SKM-1 (cell line): ENCODE measurements around the gene ENTREP1.

Experiments used
- DNase-seq: peaks from one replicate; lab custom pipeline; 2025; ENCODE audit not compliant: unreplicated experiment; lab: John Stamatoyannopoulos, UW

Gene ENTREP1

DNA sequence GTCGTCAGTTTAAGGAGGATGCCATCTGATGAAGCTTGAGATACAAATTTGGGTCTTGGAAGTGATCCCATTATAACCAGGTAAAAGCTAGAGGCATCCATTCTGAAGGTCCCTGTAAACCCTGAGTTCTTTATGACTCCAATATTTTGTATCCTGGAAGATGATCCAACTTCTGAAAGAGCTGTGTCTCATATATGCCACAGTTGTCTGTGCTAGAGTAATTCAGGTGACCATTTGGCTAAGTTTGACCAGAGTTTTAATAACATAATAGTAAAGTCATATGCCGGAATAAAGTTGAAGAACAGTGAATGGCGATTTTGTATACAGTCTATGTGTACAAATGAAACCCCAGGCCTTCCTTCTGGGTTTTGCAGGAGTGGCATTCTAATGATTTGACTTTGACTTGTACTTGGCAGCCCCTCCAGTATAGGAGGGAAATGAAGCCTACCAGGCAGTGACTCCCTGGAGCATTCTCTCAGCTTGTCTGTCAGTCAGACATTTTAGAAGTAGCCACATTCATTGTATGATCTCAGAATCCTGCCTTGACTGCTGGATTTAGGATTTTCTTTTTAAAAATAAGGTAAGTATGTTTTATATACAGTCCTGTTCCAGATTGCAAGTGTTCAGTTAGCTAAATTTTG lies 39.6 kb downstream of the ENTREP1 start:
- no peak for DNase-seq

GRCh38 chr9:69370430-69370829 lies 45.4 kb downstream of the ENTREP1 start:
- DNase-seq, result no peak

- no peak for DNase-seq
Observed at GRCh38 chr9:69371001-69371400, 46.0 kb downstream of the ENTREP1 start.

- no peak for DNase-seq
Observed at GRCh38 chr9:69376651-69377050, 51.6 kb downstream of the ENTREP1 start.

GRCh38 chr9:69377291-69377690 lies 52.3 kb downstream of the ENTREP1 start:
- no peak for DNase-seq

- no peak for DNase-seq
Observed at GRCh38 chr9:69377981-69378380, 53.0 kb downstream of the ENTREP1 start.

DNA sequence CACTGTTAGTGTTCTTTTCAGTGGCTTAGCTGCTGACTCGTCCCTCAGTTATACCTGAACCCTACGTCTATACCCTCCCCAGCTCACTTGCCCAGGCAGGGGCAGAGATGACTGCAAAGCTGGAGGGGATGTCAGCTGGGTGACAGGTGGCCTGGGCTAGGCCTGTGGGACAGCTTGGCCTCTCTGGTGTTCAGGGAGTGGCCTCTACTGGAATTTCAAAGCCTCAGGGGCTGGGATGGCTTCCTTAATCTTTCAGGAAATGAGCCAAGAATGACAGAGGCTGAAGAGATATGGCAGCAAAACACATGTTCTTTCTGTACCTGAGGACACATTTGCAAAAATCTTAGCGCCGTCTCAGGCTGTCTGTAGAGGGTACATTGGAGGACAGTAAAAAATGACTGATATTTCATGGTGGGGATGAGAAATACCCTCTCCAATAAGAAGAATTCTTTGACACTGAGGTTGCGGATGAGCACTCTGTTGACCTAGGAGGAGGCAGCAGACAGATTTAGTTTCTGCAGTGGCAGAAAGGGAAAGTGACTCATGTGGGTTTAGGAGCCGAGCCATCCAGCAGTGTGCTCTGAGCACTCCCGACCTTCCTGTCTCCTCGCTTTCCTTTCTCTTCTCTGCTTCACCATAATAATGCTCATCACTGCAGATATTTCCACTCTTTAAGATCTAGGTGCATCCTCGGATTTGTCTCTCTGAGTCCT lies 54.4 kb downstream of the ENTREP1 start:
- no peak for DNase-seq

DNA sequence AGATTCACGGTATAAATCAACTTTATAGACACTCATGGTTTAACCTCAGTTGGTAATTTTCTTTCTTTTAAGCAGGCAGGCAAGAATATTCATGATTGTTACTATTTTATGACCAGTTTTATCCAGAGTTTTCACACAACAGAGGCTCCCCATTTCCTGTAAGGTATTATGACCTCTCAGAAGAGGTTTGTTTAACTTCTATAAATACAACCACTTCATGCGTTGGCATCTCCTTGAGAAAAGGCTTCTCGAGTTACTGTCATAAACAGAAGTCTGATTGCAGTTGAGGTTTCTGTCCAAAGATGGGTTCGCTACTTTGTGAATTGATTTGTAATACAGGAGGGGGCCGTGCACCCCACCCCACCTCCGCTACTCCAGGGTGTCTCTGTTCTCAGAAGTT lies 55.3 kb downstream of the ENTREP1 start:
- no peak for DNase-seq

- DNase-seq, result no peak
Observed at GRCh38 chr9:69380811-69381210, 55.8 kb downstream of the ENTREP1 start.

- DNase-seq, result no peak
Observed at GRCh38 chr9:69382135-69382534, 57.1 kb downstream of the ENTREP1 start.

- DNase-seq, result no peak
Observed at GRCh38 chr9:69385581-69386033, 60.6 kb downstream of the ENTREP1 start.

- DNase-seq, result no peak
Observed at GRCh38 chr9:69386651-69387050, 61.6 kb downstream of the ENTREP1 start.

GRCh38 chr9:69388596-69388995 lies 63.6 kb downstream of the ENTREP1 start:
- no peak for DNase-seq

GRCh38 chr9:69389437-69389995 lies 64.5 kb downstream of the ENTREP1 start:
- no peak for DNase-seq

DNA sequence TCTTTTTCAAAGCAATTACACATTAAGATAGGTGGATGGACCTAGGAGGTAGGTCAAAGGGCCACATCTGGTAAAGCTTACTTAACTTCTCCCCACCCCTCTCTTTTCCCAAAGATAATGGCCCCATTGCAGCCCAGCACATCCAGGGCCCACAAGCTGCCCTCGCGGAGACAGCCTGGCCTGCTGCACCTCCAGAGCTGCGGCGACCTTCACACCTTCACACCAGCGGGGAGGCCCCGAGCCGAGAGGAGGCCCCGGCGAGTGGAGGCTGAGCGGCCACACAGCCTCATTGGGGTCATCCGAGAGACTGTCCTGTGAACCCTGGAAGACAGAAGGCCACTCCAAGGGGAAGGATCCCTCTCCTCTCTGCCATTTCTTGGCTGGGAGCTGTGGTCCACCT lies 66.5 kb downstream of the ENTREP1 start:
- no peak for DNase-seq

- DNase-seq, result no peak
Observed at GRCh38 chr9:69391946-69392345, 66.9 kb downstream of the ENTREP1 start.

- DNase-seq, result no peak
Observed at GRCh38 chr9:69392826-69393225, 67.8 kb downstream of the ENTREP1 start.

- DNase-seq, result no peak
Observed at GRCh38 chr9:69393425-69393824, 68.4 kb downstream of the ENTREP1 start.

GRCh38 chr9:69395718-69396117 lies 70.7 kb downstream of the ENTREP1 start:
- DNase-seq, result no peak

GRCh38 chr9:69396759-69397158 lies 71.7 kb downstream of the ENTREP1 start:
- DNase-seq, result no peak

DNA sequence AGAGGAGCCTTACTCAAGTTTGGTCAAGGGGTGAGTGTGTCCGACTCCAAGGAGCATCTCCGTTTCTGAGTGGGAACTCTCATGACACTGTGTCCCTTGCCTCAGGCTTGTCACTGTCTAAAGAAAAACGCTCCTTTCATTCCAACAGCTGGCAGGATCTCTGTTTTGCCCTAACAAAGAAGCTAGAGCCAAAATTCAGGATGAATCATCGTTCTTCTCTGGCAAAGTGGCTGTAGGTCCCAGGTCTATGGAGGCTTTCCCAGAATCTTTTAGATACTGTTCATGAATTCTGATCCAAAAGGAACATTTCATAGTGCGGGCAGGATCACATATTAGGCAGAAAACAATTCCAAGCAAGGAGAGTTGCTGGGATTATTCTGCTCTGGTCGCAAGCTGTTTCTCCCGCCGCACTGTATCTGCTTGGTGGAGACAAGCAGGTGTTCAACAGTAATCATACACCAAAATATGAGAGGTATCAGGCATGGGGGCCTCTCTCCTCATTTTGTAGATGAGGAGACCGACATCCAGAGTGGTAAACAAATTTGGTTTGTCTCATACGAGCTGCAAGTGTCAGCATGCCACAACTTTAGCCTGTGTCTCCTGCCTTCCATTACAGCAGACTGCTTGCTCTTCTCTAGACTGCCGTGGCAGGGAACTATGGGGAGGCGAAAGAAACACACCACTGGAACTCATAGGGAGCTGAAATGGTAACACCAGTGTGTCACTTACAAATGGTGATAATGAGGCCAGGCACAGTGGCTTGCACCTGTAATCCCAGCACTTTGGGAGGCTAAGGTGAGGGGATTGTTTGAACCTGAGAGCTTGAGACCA lies 72.6 kb downstream of the ENTREP1 start:
- no peak for DNase-seq

GRCh38 chr9:69400470-69400869 lies 75.5 kb downstream of the ENTREP1 start:
- no peak for DNase-seq
